CD14-positive monocyte (primary cell): ENCODE measurements around the gene KCTD21. TPM values are rescaled to one million over a fixed set of nuclear protein-coding genes. Genes with fewer than 3 reads are reported as not detected.
A peak's percentile ranks its signal among the peaks of the same experiment; 100 is the strongest.

Source experiments
- DNase-seq, 3 donors: peaks; one replicate each; pipeline ENCODE4 v3.0.0-alpha.2; 2011 to 2022
- H2AFZ ChIP-seq: 2 replicates; pipeline ENCODE4 v1.6.0; 2012; ENCODE audit warnings: mild to moderate bottlenecking, low read depth, low read length, inconsistent platforms; ENCODE audit not compliant: insufficient read depth, poor library complexity, severe bottlenecking
- H3K27ac ChIP-seq, 2 donors: 1 replicate in 1 of 2; 2 replicates in 1 of 2; pipeline ENCODE4 v1.5.1; 2012 to 2013; ENCODE audit warnings: low read length in 2 of 2, control low read depth in 1 of 2, inconsistent platforms in 1 of 2, low read depth in 1 of 2, mild to moderate bottlenecking in 1 of 2
- H3K27me3 ChIP-seq, 2 donors: one replicate each; pipeline versions ENCODE4 v1.6.0 to v1.6.1; 2011 to 2013; ENCODE audit warnings: low read length in 2 of 2; ENCODE audit not compliant: control insufficient read depth in 2 of 2, insufficient read depth in 2 of 2
- H3K36me3 ChIP-seq, 2 donors: replicated peaks in 1 of 2; 1 replicate in 1 of 2; 2 replicates in 1 of 2; pipeline versions ENCODE4 v1.5.1 to v1.6.1; 2012 to 2013; ENCODE audit warnings: low read length in 2 of 2, control low read depth in 1 of 2, inconsistent platforms in 1 of 2, mild to moderate bottlenecking in 1 of 2; ENCODE audit not compliant: insufficient read depth in 2 of 2, control insufficient read depth in 1 of 2
- H3K4me1 ChIP-seq, 2 donors: 1 replicate in 1 of 2; 2 replicates in 1 of 2; pipeline versions ENCODE4 v1.5.1 to v1.6.1; 2012 to 2013; ENCODE audit warnings: low read length in 2 of 2, control low read depth in 1 of 2, inconsistent platforms in 1 of 2, mild to moderate bottlenecking in 1 of 2, moderate library complexity in 1 of 2; ENCODE audit not compliant: insufficient read depth in 2 of 2, control insufficient read depth in 1 of 2
- H3K4me2 ChIP-seq: replicated peaks from 2 replicates; pipeline ENCODE3; 2012; ENCODE audit warnings: low read length, moderate library complexity, mild to moderate bottlenecking; ENCODE audit not compliant: poor library complexity, severe bottlenecking; ENCODE audit errors: extremely low read depth
- H3K4me3 ChIP-seq, 3 experiments: fragments of 200-600 bp in 1 of 3; sonication (generic) in 1 of 3; replicated peaks in 1 of 3; 1 replicate in 2 of 3; 2 replicates in 1 of 3; pipeline ENCODE4 v1.5.1; 2011 to 2013; ENCODE audit warnings: low read length in 3 of 3, mild to moderate bottlenecking in 3 of 3, control low read depth in 2 of 3, low read depth in 2 of 3, inconsistent platforms in 1 of 3, moderate library complexity in 1 of 3
- H3K79me2 ChIP-seq: 2 replicates; pipeline ENCODE4 v1.6.0; 2012; ENCODE audit warnings: mild to moderate bottlenecking, control low read depth, inconsistent platforms, low read length, moderate library complexity; ENCODE audit not compliant: insufficient read depth
- H3K9ac ChIP-seq: 2 replicates; pipeline ENCODE4 v1.6.0; 2017; ENCODE audit warnings: low read length, mild to moderate bottlenecking; ENCODE audit not compliant: insufficient read depth, poor library complexity, severe bottlenecking
- H3K9me3 ChIP-seq, 2 donors: replicated peaks in 1 of 2; 1 replicate in 1 of 2; 2 replicates in 1 of 2; pipeline versions ENCODE4 v1.5.1 to v1.6.1; 2012 to 2013; ENCODE audit warnings: low read length in 2 of 2, control low read depth in 1 of 2; ENCODE audit not compliant: control insufficient read depth in 1 of 2, insufficient read depth in 1 of 2
- H4K20me1 ChIP-seq: 2 replicates; pipeline ENCODE4 v1.6.0; 2012; ENCODE audit warnings: mild to moderate bottlenecking, low read length, control low read depth, moderate library complexity; ENCODE audit not compliant: insufficient read depth
- H3K27ac Mint-ChIP-seq, 7 donors: one replicate each; pipeline ENCODE4 v1.8.0; 2020; ENCODE audit warnings: mild to moderate bottlenecking in 7 of 7, mixed read lengths in 7 of 7, moderate library complexity in 6 of 7, inconsistent platforms in 2 of 7
- H3K27me3 Mint-ChIP-seq, 3 donors: one replicate each; pipeline ENCODE4 v1.8.0; 2021 to 2022; ENCODE audit warnings: low read depth in 3 of 3, mild to moderate bottlenecking in 3 of 3, mixed read lengths in 3 of 3, moderate library complexity in 3 of 3, inconsistent platforms in 1 of 3
- H3K36me3 Mint-ChIP-seq, 2 donors: one replicate each; pipeline ENCODE4 v1.8.0; 2020; ENCODE audit warnings: mixed read lengths in 2 of 2, inconsistent platforms in 1 of 2, mild to moderate bottlenecking in 1 of 2
- H3K4me1 Mint-ChIP-seq: one replicate; pipeline ENCODE4 v1.8.0; 2020; ENCODE audit warnings: mild to moderate bottlenecking, mixed read lengths
- H3K4me3 Mint-ChIP-seq, 2 donors: one replicate each; pipeline ENCODE4 v1.8.0; 2020; ENCODE audit warnings: mild to moderate bottlenecking in 2 of 2, mixed read lengths in 2 of 2, moderate library complexity in 1 of 2
- H3K9me3 Mint-ChIP-seq, 7 donors: one replicate each; pipeline ENCODE4 v1.8.0; 2020 to 2022; ENCODE audit warnings: mixed read lengths in 7 of 7, mild to moderate bottlenecking in 6 of 7, moderate library complexity in 6 of 7, inconsistent platforms in 2 of 7
- WGBS: methylation state at CpG from one replicate; pipeline ENCODE4 v1.1.5; 2013; ENCODE audit warnings: missing lambda C conversion rate; ENCODE audit not compliant: insufficient coverage; 5-methylcytosine and 5-hydroxymethylcytosine counted together
- intact Hi-C, 2 donors: fragments of 100-400 bp; cut with micrococcal nuclease; formaldehyde crosslinking; loops; one replicate each; pipeline versions ENCODE4 v1.15.0 to v1.15.1; 2023
- polyA plus RNA-seq, 3 donors: library from polyadenylated mRNA; depleted of rRNA in 1 of 3; unstranded in 2 of 3; stranded (reverse) in 1 of 3; fragments of 300-500 nt in 2 of 3; fragments of >200 nt in 1 of 3; fragmentation: Illumina TruSeq in 2 of 3; gene quantifications; 1 replicate in 2 of 3; 2 replicates in 1 of 3; pipeline ENCODE4 v1.2.3, GENCODE V29; 2012 to 2021
- TF ChIP-seq, protein P1 (sequence below): fragments of 200-600 bp; IDR thresholded peaks from one replicate; pipeline ENCODE4 v1.8.0; 2022; ENCODE audit warnings: antibody characterized with exemption, mild to moderate bottlenecking

KCTD21 gene
- polyA plus RNA-seq, 3 donors: 3.2 to 9.2 (median 5.2) TPM

GRCh38 chr11:78227921-78228320 is 39.5 kb upstream of the KCTD21 start:
- peaks cover 16% of the 10 kb centered on the region for H3K79me2 ChIP-seq
- no peak for DNase-seq
- H4K20me1 ChIP-seq: peaks cover 65% of the 10 kb centered on the region
- TF ChIP-seq, protein P1, sequence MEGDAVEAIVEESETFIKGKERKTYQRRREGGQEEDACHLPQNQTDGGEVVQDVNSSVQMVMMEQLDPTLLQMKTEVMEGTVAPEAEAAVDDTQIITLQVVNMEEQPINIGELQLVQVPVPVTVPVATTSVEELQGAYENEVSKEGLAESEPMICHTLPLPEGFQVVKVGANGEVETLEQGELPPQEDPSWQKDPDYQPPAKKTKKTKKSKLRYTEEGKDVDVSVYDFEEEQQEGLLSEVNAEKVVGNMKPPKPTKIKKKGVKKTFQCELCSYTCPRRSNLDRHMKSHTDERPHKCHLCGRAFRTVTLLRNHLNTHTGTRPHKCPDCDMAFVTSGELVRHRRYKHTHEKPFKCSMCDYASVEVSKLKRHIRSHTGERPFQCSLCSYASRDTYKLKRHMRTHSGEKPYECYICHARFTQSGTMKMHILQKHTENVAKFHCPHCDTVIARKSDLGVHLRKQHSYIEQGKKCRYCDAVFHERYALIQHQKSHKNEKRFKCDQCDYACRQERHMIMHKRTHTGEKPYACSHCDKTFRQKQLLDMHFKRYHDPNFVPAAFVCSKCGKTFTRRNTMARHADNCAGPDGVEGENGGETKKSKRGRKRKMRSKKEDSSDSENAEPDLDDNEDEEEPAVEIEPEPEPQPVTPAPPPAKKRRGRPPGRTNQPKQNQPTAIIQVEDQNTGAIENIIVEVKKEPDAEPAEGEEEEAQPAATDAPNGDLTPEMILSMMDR: no peak
- H3K27me3 ChIP-seq: no peaks in the 10 kb centered on the region
- H3K4me3 Mint-ChIP-seq: no peak overlapping the region
- intact Hi-C loops: loop anchor here (2.0 to 10.0 kb wide), 3 partner anchors 44 to 337 kb away; no protein-coding TSS in a partner anchor
- H3K36me3 ChIP-seq: peaks cover 43 to 51% of the 10 kb centered on the region in 2 donors
- 56% methylated on average over 3 of the region's 4 CpGs for WGBS
- H3K4me1 Mint-ChIP-seq: peaks cover 37% of the 10 kb centered on the region
- peak overlapping the region in 1 of 2 donors; percentile 23 for H3K27ac ChIP-seq
- peak overlapping the region in 2 of 7 donors; percentile 52 to 53 for H3K27ac Mint-ChIP-seq
- H3K4me1 ChIP-seq: peaks cover 8 to 9% of the 10 kb centered on the region in 2 donors
- H3K27me3 Mint-ChIP-seq: no peaks in the 10 kb centered on the region
- H3K9me3 ChIP-seq: no peaks in the 10 kb centered on the region
- H3K36me3 Mint-ChIP-seq: peaks cover 54 to 56% of the 10 kb centered on the region in 2 donors
- H3K9me3 Mint-ChIP-seq: no peaks in the 10 kb centered on the region
- H3K4me2 ChIP-seq: no peak overlapping the region
- H3K9ac ChIP-seq: no peak overlapping the region
- H2AFZ ChIP-seq: no peak overlapping the region
- no peak overlapping the region for H3K4me3 ChIP-seq

DNA sequence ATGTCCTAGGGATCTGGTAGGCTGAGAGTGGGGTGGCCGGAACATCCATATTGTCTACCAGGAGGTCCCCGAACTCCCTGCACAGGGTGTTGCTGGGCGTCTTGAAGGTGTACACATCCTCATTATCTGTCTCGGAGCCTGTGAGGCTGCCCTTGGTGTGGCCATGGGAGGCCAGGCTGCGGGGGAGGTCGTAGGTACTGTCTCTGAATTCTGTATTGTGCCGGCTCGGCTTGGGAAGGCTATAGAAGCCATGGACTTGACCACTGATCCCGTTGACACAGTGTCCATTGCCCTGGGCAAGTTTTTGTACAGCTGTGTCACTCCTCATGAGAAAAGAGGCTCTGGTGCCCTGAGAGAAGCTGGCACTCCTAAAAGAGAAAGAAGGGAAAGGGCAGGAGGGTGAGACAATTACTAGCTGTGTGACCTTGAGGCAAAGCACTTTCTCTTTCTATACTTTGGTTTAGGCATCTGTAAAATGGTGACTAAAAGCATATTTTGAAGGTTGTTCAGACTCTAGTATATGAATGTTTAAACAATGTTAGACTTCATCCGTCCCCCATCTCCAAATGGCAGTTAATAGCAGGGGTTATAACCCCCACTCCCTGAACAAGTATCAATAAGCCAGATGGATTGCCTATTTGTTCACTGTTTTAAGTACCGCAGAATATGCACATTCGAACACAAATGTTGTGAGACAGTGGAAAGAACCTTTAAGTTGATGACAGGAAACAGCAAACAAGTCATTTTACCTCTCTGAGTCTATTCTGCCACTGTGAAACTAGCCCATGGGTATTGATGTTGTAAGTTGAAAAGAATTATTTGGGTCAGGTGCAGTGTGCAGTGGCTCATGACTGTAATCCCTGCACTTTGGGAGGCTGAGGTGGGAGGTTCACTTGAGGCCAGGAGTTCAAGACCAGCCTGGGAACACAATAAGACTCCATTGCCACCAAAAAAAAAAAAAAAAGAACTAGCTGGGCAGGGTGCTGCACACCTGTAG is 38.6 kb upstream of the KCTD21 start:
- no peaks in the 10 kb centered on the region for H3K27me3 Mint-ChIP-seq
- WGBS: 99% methylated on average over 8 of the region's 12 CpGs
- Histone ChIP-seq H3K4me1 (peaks cover 8 to 9% of the 10 kb centered on the region in 2 donors), H3K27me3 (no peaks in the 10 kb centered on the region), H2AFZ (no peak overlapping the region), H4K20me1 (peaks cover 63% of the 10 kb centered on the region), H3K36me3 (peaks cover 50 to 55% of the 10 kb centered on the region in 2 donors), H3K4me2 (no peak overlapping the region), H3K9ac (no peak overlapping the region), H3K4me3 (no peak overlapping the region), H3K27ac (no peak overlapping the region), H3K9me3 (no peaks in the 10 kb centered on the region), H3K79me2 (peaks cover 16% of the 10 kb centered on the region)
- DNase-seq: peak in 1 of 3 donors; percentile 2
- intact Hi-C loops: loop anchor here (5.0 to 10.0 kb wide), 2 partner anchors 45 to 208 kb away; no protein-coding TSS in a partner anchor
- TF ChIP-seq, protein P1: no peak
- no peaks in the 10 kb centered on the region for H3K9me3 Mint-ChIP-seq
- H3K4me1 Mint-ChIP-seq: peaks cover 33% of the 10 kb centered on the region
- H3K36me3 Mint-ChIP-seq: peaks cover 57 to 60% of the 10 kb centered on the region in 2 donors
- H3K27ac Mint-ChIP-seq: peak overlapping the region in 2 of 7 donors; percentile 33 to 64
- H3K4me3 Mint-ChIP-seq: no peak overlapping the region
